Type B pancreatic cell (in vitro differentiated cells): ENCODE results near the gene SCIMP. TPM values are rescaled to one million over a fixed set of nuclear protein-coding genes. Genes with fewer than 3 reads are reported as not detected.
A peak's percentile ranks its signal among the peaks of the same experiment; 100 is the strongest.
"Not testable (repeated sequence)": the region's sequence is repeated elsewhere in the genome, so short reads cannot be mapped to it uniquely, and the experiment has no call there.

Experiments used
- DNase-seq: peaks from one replicate; pipeline ENCODE4 v3.0.0; 2021; ENCODE audit warnings: mixed read lengths; ENCODE audit not compliant: unreplicated experiment; ENCODE audit errors: extremely low spot score
- H3K27ac Mint-ChIP-seq: 2 replicates; pipeline ENCODE4 v1.8.0; 2021; ENCODE audit warnings: mild to moderate bottlenecking, mixed read lengths
- H3K27me3 Mint-ChIP-seq: 2 replicates; pipeline ENCODE4 v1.8.0; 2021; ENCODE audit warnings: mixed read lengths
- H3K36me3 Mint-ChIP-seq: 2 replicates; pipeline ENCODE4 v1.8.0; 2021; ENCODE audit warnings: mixed read lengths
- H3K4me1 Mint-ChIP-seq: one replicate; pipeline ENCODE4 v1.8.0; 2021; ENCODE audit warnings: mixed read lengths; ENCODE audit not compliant: unreplicated experiment
- H3K4me3 Mint-ChIP-seq: 2 replicates; pipeline ENCODE4 v1.8.0; 2021; ENCODE audit warnings: mild to moderate bottlenecking, mixed read lengths
- H3K9me3 Mint-ChIP-seq: 2 replicates; pipeline ENCODE4 v1.8.0; 2021; ENCODE audit warnings: mixed read lengths
- total RNA-seq: library from RNA; stranded (reverse); gene quantifications from 2 replicates; pipeline ENCODE4 v1.2.1, GENCODE V29; 2021; ENCODE audit warnings: low replicate concordance
- TF ChIP-seq, protein P1 (sequence below): fragments of 200-600 bp; sonication (generic); conservative IDR thresholded peaks from 2 replicates; pipeline ENCODE4 v1.5.0; 2021; ENCODE audit warnings: antibody characterized with exemption, mild to moderate bottlenecking

The SCIMP gene
- total RNA-seq, 1 donor from 2014 or later: not detected

- TF ChIP-seq, protein P1, sequence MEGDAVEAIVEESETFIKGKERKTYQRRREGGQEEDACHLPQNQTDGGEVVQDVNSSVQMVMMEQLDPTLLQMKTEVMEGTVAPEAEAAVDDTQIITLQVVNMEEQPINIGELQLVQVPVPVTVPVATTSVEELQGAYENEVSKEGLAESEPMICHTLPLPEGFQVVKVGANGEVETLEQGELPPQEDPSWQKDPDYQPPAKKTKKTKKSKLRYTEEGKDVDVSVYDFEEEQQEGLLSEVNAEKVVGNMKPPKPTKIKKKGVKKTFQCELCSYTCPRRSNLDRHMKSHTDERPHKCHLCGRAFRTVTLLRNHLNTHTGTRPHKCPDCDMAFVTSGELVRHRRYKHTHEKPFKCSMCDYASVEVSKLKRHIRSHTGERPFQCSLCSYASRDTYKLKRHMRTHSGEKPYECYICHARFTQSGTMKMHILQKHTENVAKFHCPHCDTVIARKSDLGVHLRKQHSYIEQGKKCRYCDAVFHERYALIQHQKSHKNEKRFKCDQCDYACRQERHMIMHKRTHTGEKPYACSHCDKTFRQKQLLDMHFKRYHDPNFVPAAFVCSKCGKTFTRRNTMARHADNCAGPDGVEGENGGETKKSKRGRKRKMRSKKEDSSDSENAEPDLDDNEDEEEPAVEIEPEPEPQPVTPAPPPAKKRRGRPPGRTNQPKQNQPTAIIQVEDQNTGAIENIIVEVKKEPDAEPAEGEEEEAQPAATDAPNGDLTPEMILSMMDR: no peak
Observed at GRCh38 chr17:5247621-5248020, 13.0 kb upstream of the SCIMP start.

GRCh38 chr17:5241861-5242671 is 7.4 kb upstream of the SCIMP start:
- Mint-ChIP-seq H3K9me3 (no peaks in the 10 kb centered on the region), H3K27me3 (no peaks in the 10 kb centered on the region), H3K27ac (peak overlapping the region; percentile 73), H3K36me3 (no peaks in the 10 kb centered on the region), H3K4me3 (no peak overlapping the region), H3K4me1 (no peaks in the 10 kb centered on the region)
- DNase-seq: no peak
- TF ChIP-seq, protein P1: no peak

More at GRCh38 chr17:5247621-5248020, 13.0 kb upstream of the SCIMP start:
- no peak for DNase-seq
- H3K4me3 Mint-ChIP-seq: no peak overlapping the region
- H3K27ac Mint-ChIP-seq: no peak overlapping the region
- no peaks in the 10 kb centered on the region for H3K36me3 Mint-ChIP-seq
- H3K4me1 Mint-ChIP-seq: peaks cover 5% of the 10 kb centered on the region
- no peaks in the 10 kb centered on the region for H3K9me3 Mint-ChIP-seq
- peaks cover 3% of the 10 kb centered on the region for H3K27me3 Mint-ChIP-seq

DNA sequence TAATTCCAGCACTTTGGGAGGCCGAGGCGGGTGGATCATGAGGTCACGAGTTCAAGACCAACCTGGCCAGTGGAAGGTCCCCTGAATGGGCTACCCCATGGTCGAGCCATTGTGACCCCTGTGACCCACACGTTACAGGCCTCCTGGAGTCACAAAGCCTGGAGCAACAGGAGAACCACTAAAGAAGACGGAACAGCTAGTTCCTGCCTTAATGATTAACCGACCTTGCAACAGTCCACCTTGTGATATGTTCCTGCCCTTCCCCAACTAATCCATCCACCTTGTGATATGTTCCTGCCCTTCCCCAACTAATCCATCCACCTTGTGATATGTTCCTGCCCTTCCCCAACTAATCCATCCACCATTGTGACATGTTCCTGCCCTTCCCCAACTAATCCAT is 5.1 kb upstream of the SCIMP start:
- not testable (repeated sequence) for H3K27me3 Mint-ChIP-seq, DNase-seq, H3K4me1 Mint-ChIP-seq, H3K4me3 Mint-ChIP-seq, H3K9me3 Mint-ChIP-seq, H3K36me3 Mint-ChIP-seq, H3K27ac Mint-ChIP-seq

GRCh38 chr17:5238333-5238732 is 3.7 kb upstream of the SCIMP start:
- H3K9me3 Mint-ChIP-seq: no peaks in the 10 kb centered on the region
- no peak overlapping the region for H3K4me3 Mint-ChIP-seq
- no peak for DNase-seq
- H3K36me3 Mint-ChIP-seq: peaks cover 3% of the 10 kb centered on the region
- no peak overlapping the region for H3K27ac Mint-ChIP-seq
- TF ChIP-seq, protein P1: no peak
- H3K27me3 Mint-ChIP-seq: no peaks in the 10 kb centered on the region
- H3K4me1 Mint-ChIP-seq: no peaks in the 10 kb centered on the region

GRCh38 chr17:5237541-5238016 is 2.9 kb upstream of the SCIMP start:
- DNase-seq: no peak
- H3K36me3 Mint-ChIP-seq: peaks cover 3% of the 10 kb centered on the region
- H3K27me3 Mint-ChIP-seq: no peaks in the 10 kb centered on the region
- H3K4me3 Mint-ChIP-seq: no peak overlapping the region
- no peaks in the 10 kb centered on the region for H3K9me3 Mint-ChIP-seq
- TF ChIP-seq, protein P1: peak; percentile 74
- no peaks in the 10 kb centered on the region for H3K4me1 Mint-ChIP-seq
- H3K27ac Mint-ChIP-seq: no peak overlapping the region

- Mint-ChIP-seq H3K9me3 (no peaks in the 10 kb centered on the region), H3K36me3 (peaks cover 3% of the 10 kb centered on the region), H3K27me3 (no peaks in the 10 kb centered on the region), H3K27ac (no peak overlapping the region), H3K4me3 (no peak overlapping the region), H3K4me1 (no peaks in the 10 kb centered on the region)
- TF ChIP-seq, protein P1: no peak
- no peak for DNase-seq
Observed at GRCh38 chr17:5236938-5237540, 2.4 kb upstream of the SCIMP start.

- H3K27me3 Mint-ChIP-seq, H3K4me3 Mint-ChIP-seq, DNase-seq, H3K27ac Mint-ChIP-seq, H3K9me3 Mint-ChIP-seq, H3K4me1 Mint-ChIP-seq: not testable (repeated sequence)
- H3K36me3 Mint-ChIP-seq: peaks cover 14% of the 10 kb centered on the region
Observed at GRCh38 chr17:5233492-5233891, 1.2 kb downstream of the SCIMP start.
